Ammon's horn (tissue), 1 donor: ENCODE results near the gene ZNG1A.
A peak's percentile ranks its signal among the peaks of the same experiment; 100 is the strongest.
"Not testable (repeated sequence)": the region's sequence is repeated elsewhere in the genome, so short reads cannot be mapped to it uniquely, and the experiment has no call there.

Source experiments
- DNase-seq: peaks from one replicate; pipeline ENCODE4 v3.0.0-alpha.2; 2016; ENCODE audit warnings: low spot score

The ZNG1A gene

DNA sequence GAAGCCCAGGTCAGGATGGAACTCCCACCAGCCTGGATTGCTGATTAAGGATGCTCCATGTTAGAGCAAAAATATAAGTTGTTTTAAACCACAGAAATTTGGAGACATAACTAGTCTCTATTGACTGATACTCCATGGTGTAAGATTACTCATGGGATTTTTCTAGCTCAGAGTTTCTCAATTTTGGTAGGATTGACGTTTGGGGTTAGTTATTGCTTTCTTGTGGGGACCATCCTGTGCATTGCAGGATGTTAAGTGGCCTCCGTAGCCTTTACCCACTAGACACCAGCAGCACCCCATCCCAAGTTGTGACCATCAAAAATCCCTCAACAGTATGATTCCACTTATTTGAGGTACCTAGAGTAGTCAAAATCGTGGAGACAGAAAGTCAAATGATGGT, 80.1 kb downstream of the ZNG1A start:
- not testable (repeated sequence) for DNase-seq

GRCh38 chr9:94992-95391, 83.9 kb downstream of the ZNG1A start:
- DNase-seq, result not testable (repeated sequence)

DNA sequence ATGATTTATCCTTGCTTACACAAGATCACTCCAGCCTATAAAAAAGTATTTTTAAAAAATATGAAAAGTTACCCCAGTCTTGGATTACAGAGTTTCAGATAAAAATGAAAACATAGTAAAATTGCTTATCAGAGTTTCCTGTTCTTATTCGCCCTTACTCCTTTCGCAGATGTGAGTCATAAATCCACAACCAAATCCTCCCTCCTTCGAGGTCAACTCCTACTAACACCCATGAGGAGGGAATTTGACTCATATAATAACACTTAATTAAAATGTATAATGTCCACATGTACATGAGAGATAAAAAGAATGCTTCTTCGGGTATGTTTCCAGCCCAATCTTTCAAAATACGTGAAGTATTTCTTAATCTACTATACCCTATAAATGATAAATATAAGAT, 84.5 kb downstream of the ZNG1A start:
- not testable (repeated sequence) for DNase-seq

GRCh38 chr9:93909-94308, 84.9 kb downstream of the ZNG1A start:
- not testable (repeated sequence) for DNase-seq

DNA sequence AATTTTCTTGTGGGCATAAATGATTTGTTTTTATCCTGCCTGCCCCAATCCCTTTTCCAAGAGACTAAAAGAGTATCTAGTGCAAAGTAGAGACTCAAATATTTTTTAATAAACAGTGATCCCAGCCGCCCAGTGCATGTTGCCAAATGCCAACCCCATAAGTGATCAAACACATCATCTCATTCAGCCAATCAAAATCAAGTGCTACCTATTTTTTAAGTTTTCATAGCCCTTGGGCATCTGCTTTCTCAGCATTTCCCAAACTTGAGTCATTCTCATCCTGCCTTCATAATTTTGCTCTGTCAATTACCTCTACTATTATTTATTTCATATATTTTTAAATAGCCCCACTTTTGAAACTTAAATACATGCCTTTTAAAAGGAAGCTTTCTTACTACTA, 88.0 kb downstream of the ZNG1A start:
- DNase-seq, result not testable (repeated sequence)

- DNase-seq, result not testable (repeated sequence)
These were observed 90.3 kb downstream of the ZNG1A start for GRCh38 chr9:88396-89037.

DNA sequence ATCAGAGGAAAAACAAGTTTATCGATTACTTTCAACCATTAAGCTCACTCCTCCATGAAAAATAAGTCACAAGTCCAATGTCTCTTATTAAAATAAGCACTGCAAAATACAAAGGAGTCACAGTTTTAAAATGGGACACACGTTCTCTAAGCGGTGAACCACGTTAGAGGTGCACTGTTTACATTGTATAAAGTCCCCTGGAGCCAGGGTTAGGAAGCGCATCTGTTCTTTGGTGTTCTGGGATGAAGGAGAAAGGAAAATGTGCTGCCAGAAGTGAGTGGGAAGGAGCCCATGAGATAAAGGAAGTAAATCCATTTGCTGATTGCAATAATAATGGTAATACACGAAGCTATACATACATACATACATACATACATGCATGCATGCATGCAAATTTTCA, 91.0 kb downstream of the ZNG1A start:
- DNase-seq, result not testable (repeated sequence)

DNA sequence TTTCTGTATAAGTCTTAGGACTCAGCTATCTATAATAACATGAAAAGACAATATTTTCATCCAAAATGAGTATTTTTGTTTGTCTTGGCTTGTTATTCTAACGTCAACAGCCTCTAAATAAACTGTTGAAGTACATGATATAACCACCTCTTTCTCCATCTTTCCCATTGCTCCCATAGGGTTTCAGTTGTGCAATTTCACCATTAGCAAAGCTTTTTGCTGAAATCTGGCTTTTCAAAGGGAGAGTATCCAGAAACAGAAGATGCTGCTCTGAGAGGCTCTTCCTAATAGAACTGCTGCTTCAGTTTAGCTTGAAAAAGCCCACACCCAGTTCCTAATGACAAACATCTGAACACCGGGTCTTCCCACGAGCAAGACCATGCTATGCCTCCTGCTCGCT, 91.8 kb downstream of the ZNG1A start:
- DNase-seq, result not testable (repeated sequence)

GRCh38 chr9:86697-87096, 92.2 kb downstream of the ZNG1A start:
- not testable (repeated sequence) for DNase-seq

DNA sequence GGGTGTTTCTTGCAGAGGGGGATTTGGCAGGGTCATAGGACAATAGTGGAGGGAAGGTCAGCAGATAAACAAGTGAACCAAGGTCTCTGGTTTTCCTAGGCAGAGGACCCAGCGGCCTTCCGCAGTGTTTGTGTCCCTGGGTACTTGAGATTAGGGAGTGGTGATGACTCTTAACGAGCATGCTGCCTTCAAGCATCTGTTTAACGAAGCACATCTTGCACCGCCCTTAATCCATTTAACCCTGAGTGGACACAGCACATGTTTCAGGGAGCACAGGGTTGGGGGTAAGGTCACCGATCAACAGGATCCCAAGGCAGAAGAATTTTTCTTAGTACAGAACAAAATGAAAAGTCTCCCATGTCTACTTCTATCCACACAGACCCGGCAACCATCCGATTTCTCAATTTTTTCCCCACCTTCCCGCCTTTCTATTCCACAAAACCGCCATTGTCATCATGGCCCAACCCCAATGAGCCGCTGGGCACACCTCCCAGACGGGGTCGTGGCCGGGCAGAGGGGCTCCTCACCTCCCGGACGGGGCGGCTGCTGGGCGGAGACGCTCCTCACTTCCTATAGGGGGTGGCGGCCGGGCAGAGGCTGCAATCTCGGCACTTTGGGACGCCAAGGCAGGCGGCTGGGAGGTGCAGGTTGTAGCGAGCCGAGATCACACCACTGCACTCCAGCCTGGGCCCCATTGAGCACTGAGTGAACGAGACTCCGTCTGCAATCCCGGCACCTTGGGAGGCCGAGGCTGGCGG, 95.7 kb downstream of the ZNG1A start:
- not testable (repeated sequence) for DNase-seq

GRCh38 chr9:78333-78732, 100.5 kb downstream of the ZNG1A start:
- DNase-seq, result not testable (repeated sequence)

GRCh38 chr9:76389-76788, 102.5 kb downstream of the ZNG1A start:
- DNase-seq, result not testable (repeated sequence)

GRCh38 chr9:73900-74525, 104.8 kb downstream of the ZNG1A start:
- DNase-seq, result not testable (repeated sequence)

GRCh38 chr9:73076-73899, 105.6 kb downstream of the ZNG1A start:
- DNase-seq, result peak; percentile 3
